Measurements from ENCODE around the gene PPP6R3.
A peak's percentile ranks its signal among the peaks of the same experiment; 100 is the strongest.
"Not testable (repeated sequence)": the region's sequence is repeated elsewhere in the genome, so short reads cannot be mapped to it uniquely, and the experiment has no call there.

The PPP6R3 gene

DNA sequence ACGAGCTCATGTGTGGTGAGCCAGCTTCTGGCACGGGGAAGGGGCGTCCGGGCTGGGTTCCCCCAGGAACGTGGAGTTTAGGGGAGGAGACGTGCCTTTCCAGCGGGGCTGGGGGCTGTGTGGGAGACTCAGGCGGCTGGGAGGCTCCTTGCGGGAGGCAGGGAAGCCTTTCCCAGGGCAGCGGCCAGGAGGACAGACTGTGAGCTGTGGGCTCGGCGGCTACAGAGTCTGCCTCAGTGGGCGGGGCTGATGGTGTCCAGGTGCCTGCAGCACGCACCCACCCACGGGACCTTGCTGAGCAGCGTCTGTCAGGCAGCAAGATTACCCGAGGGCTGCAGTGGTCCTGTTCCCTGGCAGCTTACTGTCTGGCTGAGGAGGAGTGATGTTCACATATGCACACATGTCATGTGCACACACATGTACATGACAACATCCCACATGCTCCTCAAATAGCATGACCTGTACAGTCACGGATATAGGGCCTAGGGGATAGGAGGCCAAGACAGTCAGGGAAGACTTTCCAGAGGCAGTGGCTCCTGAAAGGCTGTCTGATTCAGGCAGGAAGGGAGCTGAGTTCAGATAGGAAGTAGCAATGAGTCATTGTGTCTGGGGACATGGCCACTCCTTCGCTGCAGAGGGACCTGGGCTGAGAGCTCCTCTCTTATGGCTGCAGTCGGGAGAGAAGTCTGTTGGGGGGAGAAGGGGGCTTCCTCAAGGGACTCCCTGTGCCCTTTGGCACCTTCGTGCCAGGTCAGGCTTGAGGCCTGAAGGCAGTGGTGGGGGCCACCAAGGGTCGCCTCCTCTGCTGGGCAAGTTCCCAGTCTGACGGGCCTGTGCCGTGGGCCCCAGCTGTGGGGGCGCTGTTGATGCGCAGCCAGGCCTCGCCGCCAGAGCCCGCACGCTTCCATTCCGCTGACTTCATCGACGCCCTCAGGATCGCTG is 23.3 kb upstream of the PPP6R3 start:
- DNase-seq, result no peak

DNA sequence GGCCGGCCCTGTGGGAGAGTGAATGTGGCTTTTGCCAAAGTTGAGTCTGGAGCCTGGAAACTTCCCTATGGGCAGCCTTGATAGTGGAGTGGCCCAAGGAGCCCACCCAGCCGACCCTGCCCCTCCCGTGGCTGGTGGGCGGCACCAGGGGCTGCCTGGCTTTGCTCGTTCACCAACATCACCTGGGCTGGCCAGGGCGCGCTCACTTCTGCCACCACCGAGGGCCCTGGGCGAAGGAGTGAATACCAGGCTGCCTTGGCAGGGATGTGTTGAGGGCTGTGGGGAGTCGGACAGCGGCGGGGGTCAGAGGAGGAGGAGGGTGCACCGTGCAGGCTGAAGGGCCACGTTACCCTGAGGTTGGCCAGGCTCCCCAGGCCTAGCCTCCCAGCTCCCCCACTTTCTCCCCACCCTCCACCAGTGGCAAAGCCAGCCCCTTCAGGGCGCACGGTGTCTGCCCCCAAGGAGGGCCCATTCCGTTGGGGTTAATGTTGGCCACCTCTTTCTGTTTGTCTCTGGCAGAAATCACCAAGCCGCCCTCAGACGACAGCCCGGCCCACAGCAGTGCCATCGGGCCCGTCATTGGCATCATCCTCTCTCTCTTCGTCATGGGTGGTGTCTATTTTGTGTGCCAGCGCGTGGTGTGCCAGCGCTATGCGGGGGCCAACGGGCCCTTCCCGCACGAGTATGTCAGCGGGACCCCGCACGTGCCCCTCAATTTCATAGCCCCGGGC is 22.5 kb upstream of the PPP6R3 start:
- no peak for DNase-seq

DNA sequence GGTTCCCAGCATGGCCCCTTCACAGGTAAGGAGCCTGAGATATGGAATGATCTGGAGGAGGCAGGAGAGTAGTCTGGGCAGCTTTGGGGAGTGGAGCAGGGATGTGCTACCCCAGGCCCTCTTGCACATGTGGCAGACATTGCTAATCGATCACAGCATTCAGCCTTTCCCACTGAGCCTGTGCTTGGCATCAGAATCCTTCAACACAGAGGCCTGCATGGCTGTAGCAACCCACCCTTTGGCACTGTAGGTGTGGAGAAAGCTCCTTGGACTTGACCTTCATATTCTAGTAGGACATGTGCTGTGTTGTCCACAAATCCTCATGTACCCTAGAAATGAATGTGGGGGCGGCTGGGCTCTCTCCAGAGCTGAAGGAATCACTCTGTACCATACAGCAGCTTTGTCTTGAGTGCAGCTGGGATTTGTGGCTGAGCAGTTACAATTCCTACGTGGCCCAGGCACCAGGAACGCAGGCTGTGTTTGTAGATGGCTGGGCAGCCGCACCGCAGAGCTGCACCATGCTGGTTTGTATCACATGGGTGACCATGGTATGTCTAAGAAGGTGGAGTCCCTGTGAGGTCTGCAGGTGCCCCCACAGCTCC is 21.8 kb upstream of the PPP6R3 start:
- no peak for DNase-seq

DNA sequence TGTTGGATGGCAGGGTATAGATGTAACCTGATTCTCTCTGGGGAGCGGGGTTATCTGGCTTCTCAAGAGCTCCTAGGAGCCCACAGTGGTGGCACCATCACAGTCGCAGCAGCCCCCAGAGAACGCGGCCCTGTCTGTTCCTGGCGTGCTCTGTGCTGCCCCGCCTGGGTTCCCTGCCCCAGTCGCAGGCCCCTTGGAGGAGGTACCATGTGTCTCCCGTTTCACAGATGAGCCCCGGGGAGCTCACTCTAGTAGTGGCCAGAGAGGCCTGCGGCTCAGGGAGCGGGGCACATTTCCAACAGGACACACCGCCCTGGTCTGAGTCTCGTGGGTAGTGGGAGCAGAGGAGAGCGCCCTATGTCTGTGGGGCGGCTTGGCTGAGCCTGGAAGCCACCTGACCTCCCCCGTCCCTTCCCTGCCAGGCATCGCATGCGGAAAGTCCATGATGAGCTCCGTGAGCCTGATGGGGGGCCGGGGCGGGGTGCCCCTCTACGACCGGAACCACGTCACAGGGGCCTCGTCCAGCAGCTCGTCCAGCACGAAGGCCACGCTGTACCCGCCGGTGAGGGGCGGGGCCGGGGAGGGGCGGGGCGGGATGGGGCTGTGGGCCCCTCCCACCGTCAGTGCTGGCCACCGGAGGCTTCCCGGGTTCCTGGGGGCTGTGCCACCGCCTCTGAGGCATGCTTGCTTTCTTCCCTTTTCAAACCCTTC is 21.0 kb upstream of the PPP6R3 start:
- no peak for DNase-seq

DNA sequence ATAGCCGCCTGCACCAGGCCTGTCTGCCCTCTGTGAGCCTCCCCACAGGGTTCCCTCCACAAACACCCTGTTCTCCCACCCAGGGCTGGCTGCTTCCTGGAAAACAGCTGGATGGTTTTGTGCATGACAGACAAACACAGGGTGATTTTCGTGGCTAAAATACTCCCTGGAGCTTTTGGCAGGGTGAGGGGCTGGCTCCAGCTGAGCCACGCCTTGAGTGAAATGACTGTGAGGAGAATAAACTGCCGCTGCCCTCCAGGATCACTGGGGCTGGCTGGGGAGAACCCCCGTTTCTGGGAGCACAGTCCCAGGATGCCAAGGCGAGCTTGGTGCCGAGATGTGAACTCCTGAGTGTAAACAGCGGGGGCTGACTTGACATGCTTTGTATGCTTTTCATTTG is 20.3 kb upstream of the PPP6R3 start:
- DNase-seq, result no peak

DNA sequence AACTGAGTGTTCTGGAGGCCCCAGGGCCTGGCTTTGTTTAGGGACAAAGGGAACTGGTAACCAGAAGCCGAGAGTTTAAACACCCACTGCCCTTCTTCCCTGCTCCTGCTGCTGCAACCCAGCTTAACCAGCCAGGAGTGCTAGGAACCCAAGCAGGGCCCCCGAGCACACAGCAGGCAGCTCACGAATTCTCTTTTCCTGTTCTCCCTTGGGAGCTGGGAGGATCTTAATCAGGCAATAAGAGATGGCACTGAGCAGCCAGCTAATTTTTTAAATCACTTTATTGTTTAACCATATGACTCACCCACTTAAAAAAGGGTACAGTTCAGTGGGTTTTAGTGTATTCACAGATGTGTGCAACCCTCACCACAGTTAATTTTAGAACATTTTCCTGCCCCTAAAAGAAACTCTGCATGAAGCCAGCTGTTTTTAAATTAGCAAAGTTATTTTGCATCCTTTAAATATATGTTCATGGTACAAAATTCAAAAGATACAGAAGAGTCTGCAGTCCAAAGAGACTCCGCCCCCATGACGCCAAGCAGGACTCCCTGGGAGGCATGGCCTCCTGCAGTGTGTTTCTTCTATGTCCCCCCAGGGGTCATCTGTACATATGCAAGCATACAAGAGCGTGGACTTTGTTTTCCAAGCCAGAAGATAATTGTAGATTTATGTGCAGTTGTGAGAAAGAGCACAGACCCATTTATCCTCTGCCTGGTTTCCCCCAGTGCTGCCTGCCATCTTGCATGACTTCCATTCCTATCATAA is 18.9 kb upstream of the PPP6R3 start:
- peak; percentile 61 for DNase-seq

DNA sequence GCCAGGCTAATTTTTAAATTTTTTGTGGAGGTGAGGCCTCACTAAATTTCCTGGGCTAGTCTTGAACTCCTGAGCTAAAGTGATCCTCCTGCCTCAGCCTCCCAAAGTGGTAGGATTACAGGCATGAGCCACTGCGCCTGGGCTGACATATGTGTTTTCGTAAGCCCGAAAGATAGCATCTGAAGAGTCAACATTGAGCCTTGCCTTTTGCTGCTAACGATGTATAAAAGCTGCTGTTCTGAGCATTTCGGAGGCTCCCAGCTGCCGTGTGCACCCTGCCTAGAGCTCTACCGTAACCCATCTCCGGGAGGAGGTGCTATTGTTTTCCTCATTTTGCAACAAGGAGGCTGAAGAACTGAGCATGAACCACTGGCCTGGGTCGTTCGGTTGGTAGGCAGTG is 18.1 kb upstream of the PPP6R3 start:
- DNase-seq, result no peak

DNA sequence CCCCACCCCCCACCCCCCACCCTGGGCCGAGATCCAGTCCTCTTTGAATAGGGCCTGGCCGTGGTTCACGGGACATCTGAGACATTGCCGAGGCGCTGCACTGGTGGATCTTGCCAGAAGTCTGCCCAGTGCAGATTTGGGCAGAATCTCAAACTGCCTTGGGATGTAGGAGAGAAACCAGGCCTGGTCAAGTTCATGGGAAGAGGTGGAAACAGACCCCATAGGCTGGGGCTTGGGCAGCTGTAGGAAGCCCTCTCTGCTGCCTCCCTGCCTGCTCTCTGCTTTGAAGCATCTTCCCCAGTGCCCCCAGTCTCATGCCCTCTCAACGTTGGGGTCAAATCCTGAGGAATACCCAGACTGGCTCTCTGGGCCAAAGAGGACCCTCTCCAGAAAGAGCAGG is 16.0 kb upstream of the PPP6R3 start:
- DNase-seq, result no peak

DNA sequence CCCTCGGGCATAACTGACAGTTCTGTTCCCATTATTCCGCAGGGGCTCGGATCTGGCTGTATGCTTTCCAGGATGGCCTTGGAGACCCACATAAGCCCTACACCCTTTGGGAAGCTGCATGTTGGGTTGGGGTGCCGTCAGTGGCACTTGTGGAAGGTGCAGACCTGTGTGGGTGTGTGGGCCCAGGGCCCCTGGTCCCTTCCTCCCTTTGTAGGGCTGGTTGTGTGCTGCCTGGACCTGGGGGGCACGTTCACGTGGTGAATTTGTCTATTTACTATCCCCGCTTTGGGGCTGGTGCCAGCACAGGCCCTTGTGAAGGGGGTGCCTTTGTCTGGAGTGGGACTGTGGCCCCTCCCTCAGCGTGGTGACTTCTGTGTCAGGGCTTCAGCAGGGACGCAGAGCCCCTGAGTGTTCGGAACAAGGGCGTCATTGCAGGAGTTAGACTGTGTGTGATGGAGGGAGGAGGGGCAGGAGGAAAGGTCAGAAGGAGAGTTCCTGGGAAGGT is 15.0 kb upstream of the PPP6R3 start:
- no peak for DNase-seq

DNA sequence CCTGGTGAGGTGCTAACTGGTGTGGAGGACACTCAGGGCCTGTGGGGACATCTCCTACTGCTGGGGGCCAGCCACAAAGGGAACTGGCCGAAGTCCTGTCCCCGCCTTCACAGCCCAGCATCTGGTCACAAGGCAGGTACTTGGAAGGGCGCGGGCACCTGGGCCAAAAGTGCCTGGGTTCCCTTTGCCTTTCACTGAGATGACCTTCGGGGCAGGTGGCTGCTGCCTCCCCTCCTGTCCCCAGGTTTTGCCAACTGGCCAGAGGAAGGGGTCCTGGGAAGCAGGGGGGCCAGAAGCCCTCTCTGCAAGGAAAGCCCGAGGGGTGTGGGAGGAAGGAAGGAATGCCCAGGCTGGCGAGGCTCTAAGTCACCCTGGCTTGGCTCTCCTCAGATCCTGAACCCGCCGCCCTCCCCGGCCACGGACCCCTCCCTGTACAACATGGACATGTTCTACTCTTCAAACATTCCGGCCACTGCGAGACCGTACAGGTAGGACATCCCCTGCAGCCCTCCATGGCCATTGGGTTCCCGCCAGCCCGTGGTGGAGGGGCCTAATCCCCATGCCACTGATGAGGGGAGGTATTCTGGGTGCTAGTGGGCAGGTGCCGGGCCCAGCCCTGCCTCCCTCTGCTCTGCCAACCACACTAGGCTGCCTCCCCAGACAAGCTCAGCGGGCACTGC is 14.4 kb upstream of the PPP6R3 start:
- no peak for DNase-seq

DNA sequence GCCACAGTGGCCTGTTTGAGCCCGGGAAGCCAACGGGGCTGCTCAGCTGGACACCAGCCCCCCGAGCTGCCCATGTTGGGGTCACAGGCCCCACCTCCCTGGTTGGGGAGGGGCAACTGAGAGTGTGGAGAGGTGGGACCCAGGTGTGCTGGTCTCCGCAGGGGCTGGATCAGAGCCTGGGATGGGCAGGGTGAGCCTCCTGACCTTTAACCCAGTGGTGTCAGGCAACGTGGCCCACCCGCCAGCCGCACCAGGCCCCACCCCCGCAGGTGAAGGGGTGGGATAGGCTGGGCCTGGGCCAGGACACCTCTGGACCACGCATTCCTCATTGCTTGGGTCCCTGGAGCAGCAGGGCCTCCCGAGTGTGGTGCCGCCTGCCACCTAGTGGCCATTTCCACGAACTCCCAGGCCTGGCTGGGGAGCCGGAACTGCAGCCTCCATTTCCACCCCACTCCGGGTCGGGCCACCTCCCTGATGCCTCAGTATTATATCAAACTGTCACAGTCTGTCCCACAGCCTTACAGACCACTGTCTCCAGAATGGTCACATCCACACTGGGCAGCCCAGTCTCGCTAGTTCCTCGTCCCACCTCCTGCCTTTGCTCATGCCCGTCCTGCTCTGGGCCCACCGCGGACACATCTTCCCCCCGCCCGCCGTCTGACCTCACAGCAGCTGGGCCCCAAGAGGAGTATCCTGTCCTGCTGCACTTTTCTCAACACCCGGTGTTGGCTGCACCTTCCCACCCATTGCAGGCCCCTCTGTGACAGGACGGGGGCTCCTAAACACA is 13.3 kb upstream of the PPP6R3 start:
- DNase-seq, result peak; percentile 14

DNA sequence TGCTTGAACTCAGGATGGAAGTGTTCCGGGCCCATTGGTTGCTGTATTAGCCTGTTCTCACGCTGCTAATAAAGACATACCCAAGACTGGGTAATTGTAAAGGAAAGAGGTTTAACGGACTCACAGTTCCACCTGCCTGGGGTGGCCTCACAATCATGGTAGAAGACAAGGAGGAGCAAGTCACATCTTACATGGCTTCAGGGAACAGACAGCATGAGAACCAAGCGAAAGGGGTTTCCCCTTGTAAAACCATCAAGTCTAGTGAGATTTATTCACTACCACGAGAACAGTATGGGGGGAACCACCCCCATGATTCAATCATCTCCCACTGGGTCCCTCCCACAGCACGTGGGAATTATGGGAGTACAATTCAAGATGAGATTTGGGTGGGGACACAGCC is 12.6 kb upstream of the PPP6R3 start:
- not testable (repeated sequence) for DNase-seq

DNA sequence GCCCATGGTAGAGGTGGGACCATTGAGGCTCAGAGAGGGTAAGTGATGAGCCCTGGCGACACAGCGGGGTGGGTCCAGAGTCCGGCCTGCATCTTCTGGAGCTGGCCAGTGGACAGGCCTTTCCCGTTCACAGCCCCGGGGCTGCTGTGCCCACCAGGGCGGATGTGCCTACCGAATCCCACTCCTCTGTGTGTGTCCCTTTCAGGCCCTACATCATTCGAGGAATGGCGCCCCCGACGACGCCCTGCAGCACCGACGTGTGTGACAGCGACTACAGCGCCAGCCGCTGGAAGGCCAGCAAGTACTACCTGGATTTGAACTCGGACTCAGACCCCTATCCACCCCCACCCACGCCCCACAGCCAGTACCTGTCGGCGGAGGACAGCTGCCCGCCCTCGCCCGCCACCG is 11.9 kb upstream of the PPP6R3 start:
- no peak for DNase-seq

DNA sequence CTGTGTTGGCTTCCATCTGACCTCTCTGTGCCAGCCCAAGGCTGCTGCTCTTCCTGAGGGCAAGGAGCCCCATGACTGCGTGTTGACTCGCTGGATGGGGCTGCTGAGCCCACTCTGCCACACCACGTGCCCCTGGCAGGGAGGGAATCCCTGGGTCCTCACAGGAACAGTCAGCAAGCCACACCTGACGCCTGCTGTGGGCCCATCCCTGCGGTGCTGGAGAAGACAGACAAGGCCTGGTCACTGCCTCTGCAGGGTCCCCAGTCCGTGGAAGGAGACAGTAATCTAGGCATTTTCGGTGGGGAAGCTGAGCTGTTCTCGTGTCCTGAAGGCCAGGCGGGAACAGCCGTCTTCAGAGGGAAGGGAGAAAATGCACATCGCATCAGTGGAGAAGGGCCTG is 10.6 kb upstream of the PPP6R3 start:
- DNase-seq, result no peak

DNA sequence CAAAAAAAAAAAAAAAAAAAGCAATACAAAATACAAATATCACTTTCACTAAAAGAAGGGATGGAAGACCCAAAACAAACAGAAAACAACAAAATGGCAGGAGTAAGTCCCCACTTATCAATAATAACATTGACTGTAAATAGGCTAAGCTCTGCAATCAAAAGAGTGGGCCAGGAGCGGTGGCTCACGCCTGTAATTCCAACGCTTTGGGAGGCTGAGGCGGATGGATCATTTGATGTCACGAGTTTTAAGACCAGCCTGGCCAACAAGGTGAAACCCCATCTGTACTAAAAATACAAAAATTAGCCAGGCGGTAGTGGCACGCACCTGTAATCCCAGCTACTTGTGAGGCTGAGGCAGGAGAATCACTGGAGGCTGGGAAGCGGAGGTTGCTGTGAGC is 9.8 kb upstream of the PPP6R3 start:
- DNase-seq, result no peak

DNA sequence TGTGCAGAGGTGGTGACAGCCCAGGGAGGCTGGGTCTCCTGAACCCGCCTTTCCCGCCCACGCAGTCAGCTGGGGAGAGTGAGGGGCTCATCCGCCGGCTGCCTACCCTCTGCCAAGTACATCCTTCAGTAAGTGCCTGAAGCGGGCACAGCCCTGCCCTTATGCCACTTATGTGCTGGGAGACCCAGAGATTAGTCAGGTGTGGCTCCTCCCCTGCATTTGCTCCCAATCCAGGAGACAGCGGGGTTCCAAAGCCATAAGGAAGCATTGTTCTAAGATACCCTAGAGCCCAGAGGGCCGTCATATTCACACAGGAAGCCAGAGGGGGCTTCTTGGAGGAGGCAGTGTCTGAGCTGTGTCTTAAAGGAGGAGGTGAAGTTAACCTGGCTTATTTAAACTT is 5.8 kb upstream of the PPP6R3 start:
- DNase-seq, result no peak

DNA sequence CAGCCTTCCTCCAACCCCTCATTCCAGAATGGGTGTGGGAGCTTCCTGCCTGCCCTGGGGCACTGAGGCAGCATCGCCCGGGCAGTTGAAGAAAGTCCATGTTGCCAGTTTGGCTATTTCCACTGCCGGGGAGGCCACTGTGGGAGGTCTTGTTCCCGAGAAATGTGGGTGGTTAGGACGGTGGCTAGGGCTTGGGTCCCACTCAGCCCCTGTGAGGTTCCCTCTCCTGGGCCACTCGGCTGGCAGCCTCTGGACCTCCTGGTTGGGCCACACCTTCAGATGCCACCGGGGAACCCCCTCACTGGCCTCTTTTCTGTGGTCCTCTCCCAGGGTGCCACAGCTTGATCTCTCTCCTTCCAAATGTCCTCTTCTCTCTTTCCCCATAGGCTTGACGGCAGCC is 5.1 kb upstream of the PPP6R3 start:
- no peak for DNase-seq

DNA sequence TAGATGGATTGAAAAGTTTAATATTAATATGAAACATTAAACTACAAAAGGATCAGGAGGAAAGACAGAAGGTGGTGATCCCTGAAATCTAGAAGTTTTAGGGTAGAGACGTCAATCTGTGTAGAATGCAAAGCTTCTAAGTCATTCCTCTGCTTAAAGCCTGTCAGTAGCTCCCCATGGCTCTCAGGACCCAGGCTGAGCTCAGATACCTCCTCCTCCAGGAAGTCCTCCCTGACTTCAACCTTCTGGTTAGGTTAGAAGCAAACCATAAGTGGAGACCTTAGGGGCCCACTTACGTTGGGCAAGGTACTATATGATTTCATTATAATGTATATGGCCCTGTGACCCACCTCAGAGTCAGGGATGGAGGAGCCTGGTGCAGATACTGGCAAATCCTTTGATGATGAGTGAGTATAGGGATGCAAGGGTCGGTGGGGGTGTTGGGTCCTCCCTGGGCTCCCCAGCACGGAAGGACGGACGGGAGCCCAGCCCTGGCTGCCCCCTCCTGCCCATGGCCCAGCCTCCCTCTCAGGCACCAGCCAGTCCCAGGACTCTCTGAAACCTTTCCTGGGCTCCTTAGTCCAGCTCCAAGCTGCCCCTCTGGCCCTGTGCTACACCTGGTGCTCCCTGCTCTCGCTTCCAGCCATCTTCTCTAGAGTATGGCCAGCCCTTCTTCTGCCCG is 3.2 kb upstream of the PPP6R3 start:
- DNase-seq, result no peak

DNA sequence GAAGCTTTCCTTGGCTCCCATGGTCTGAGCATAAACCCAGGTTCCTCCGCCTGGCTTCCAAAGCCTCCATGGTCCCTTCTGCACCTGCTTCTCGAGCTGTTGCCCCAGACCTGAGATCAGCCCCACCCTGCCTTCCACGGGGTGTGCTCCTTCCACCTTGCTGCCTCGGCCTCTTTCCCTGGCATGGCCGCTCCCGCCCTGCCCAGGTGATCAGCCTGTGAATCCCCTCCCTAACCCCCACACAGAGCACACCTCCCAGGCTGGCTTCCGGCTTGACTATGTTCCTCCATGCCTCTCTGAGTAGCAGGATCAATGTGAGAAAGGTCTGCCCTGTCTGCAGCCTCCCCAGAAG is 2.7 kb upstream of the PPP6R3 start:
- DNase-seq, result no peak

DNA sequence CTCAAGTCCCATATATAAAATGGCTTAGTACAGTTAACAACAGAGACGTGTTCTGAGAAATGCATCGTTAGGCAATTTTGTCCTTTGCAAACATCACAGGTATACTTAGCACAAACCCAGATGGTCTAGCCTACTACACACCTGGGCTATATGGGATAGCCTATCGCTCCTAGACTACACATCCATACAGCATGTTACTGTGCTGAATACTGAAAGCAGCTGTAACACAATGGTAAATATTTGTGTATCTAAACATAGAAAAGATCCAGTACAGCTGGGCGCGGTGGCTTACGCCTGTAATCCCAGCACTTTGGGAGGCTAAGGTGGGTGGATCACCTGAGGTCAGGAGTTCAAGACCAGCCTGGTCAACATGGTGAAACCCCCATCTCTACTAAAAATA is 2.2 kb upstream of the PPP6R3 start:
- not testable (repeated sequence) for DNase-seq
